Measurements from ENCODE around the gene CMTR1. TPM values are rescaled to one million over a fixed set of nuclear protein-coding genes. Genes with fewer than 3 reads are reported as not detected.
A peak's percentile ranks its signal among the peaks of the same experiment; 100 is the strongest.

CMTR1 gene
- total and polyA plus RNA-seq, 2 donors from 2014 or later = 17.3 to 35.6 TPM

- peaks cover 0 to 8% (median 0%) of the 10 kb centered on the region in 3 donors for H3K4me1 ChIP-seq (ENCODE audit: control insufficient read depth in 2 of 3, insufficient read depth in 2 of 3, low read depth in 1 of 3, low read length in 3 of 3)
- H3K36me3 ChIP-seq (ENCODE audit: control insufficient read depth in 2 of 3, insufficient read depth in 3 of 3, low read length in 3 of 3) = no peaks in the 10 kb centered on the region
- no peak for DNase-seq
- no peaks in the 10 kb centered on the region for H3K9me3 ChIP-seq (ENCODE audit: control insufficient read depth in 2 of 3, insufficient read depth in 1 of 3, low read length in 3 of 3)
- FAIRE-seq = no peak
- TF ChIP-seq CTCF (IDR thresholded peaks at IDR 0.05; ENCODE audit: borderline replicate concordance, extremely low read depth, insufficient read depth) = no peak
- H3K4me3 ChIP-seq (ENCODE audit: low read length in 3 of 3) = no peak overlapping the region
- no peak overlapping the region for H3K27ac ChIP-seq (ENCODE audit: low read depth in 2 of 2, low read length in 2 of 2)
- intact Hi-C loops (cut with DNase I) = no loop called here
- H3K9ac ChIP-seq (ENCODE audit: low read length in 3 of 3) = no peak overlapping the region
- no peaks in the 10 kb centered on the region for H3K27me3 ChIP-seq (ENCODE audit: control insufficient read depth, insufficient read depth, low read length)
Observed at GRCh38 chr6:37514837-37515236, 81.8 kb downstream of the CMTR1 start.

GRCh38 chr6:37515712-37516075 lies 82.7 kb downstream of the CMTR1 start:
- DNase-seq = no peak
- no peak overlapping the region for H3K4me3 ChIP-seq (ENCODE audit: low read length in 3 of 3)
- peak overlapping the region in 1 of 2 donors; percentile 51 for H3K27ac ChIP-seq (ENCODE audit: low read depth in 2 of 2, low read length in 2 of 2)

GRCh38 chr6:37516076-37516919 lies 83.3 kb downstream of the CMTR1 start:
- no peak for FAIRE-seq
- Histone ChIP-seq H3K4me3 (ENCODE audit: low read length in 3 of 3) (no peak overlapping the region), H3K9me3 (ENCODE audit: control insufficient read depth in 2 of 3, insufficient read depth in 1 of 3, low read length in 3 of 3) (no peaks in the 10 kb centered on the region), H3K27ac (ENCODE audit: low read depth in 2 of 2, low read length in 2 of 2) (peak overlapping the region; percentile 8 to 51), H3K9ac (ENCODE audit: low read length in 3 of 3) (no peak overlapping the region), H3K27me3 (ENCODE audit: control insufficient read depth, insufficient read depth, low read length) (no peaks in the 10 kb centered on the region), H3K4me1 (ENCODE audit: control insufficient read depth in 2 of 3, insufficient read depth in 2 of 3, low read depth in 1 of 3, low read length in 3 of 3) (peaks cover 0 to 8% (median 0%) of the 10 kb centered on the region in 3 donors), H3K36me3 (ENCODE audit: control insufficient read depth in 2 of 3, insufficient read depth in 3 of 3, low read length in 3 of 3) (no peaks in the 10 kb centered on the region)
- peak in 4 of 5 donors; percentile 37 to 85 (median 54) for DNase-seq
- intact Hi-C loops (cut with DNase I) = no loop called here
- TF ChIP-seq CTCF (IDR thresholded peaks at IDR 0.05; ENCODE audit: borderline replicate concordance, extremely low read depth, insufficient read depth) = no peak

More at GRCh38 chr6:37515712-37516075, 82.7 kb downstream of the CMTR1 start:
- H3K9ac ChIP-seq (ENCODE audit: low read length in 3 of 3) = no peak overlapping the region
- TF ChIP-seq CTCF (IDR thresholded peaks at IDR 0.05; ENCODE audit: borderline replicate concordance, extremely low read depth, insufficient read depth) = no peak
- no peak for FAIRE-seq
- H3K4me1 ChIP-seq (ENCODE audit: control insufficient read depth in 2 of 3, insufficient read depth in 2 of 3, low read depth in 1 of 3, low read length in 3 of 3) = peaks cover 0 to 8% (median 0%) of the 10 kb centered on the region in 3 donors
- intact Hi-C loops (cut with DNase I) = no loop called here
- H3K36me3 ChIP-seq (ENCODE audit: control insufficient read depth in 2 of 3, insufficient read depth in 3 of 3, low read length in 3 of 3) = no peaks in the 10 kb centered on the region
- H3K27me3 ChIP-seq (ENCODE audit: control insufficient read depth, insufficient read depth, low read length) = no peaks in the 10 kb centered on the region
- H3K9me3 ChIP-seq (ENCODE audit: control insufficient read depth in 2 of 3, insufficient read depth in 1 of 3, low read length in 3 of 3) = no peaks in the 10 kb centered on the region
